ENCODE data around the gene PHACTR3.

DNA sequence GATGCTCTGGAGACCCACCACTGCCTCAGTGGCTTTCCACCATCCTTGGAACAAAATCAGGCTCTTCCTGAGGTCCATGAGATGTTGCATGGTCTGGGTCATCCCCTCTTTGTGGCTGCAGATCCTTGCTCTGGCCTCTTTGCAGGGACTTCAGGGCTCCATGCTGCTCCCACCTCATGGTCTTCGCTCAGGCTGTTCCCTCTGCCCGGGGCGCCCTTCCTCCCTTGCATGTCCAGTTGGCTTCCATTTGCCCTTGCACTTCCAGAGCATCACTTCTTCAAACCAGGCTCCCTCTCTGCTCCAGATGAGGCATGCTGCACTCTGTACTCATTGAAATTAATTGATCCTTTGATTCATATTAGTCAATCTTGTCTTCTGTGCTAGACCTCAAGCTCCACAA is 4.4 kb upstream of the PHACTR3 start:
- no peak for TF ChIP-seq POLR2A (IDR thresholded peaks at IDR 0.05)
- TF ChIP-seq, protein P1, sequence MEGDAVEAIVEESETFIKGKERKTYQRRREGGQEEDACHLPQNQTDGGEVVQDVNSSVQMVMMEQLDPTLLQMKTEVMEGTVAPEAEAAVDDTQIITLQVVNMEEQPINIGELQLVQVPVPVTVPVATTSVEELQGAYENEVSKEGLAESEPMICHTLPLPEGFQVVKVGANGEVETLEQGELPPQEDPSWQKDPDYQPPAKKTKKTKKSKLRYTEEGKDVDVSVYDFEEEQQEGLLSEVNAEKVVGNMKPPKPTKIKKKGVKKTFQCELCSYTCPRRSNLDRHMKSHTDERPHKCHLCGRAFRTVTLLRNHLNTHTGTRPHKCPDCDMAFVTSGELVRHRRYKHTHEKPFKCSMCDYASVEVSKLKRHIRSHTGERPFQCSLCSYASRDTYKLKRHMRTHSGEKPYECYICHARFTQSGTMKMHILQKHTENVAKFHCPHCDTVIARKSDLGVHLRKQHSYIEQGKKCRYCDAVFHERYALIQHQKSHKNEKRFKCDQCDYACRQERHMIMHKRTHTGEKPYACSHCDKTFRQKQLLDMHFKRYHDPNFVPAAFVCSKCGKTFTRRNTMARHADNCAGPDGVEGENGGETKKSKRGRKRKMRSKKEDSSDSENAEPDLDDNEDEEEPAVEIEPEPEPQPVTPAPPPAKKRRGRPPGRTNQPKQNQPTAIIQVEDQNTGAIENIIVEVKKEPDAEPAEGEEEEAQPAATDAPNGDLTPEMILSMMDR (IDR thresholded peaks at IDR 0.05) = no peak

All from prostate gland (tissue), 2 donors.